GM12875 (cell line): Measurements from ENCODE around the gene PTBP1.
"Not testable (repeated sequence)": the region's sequence is repeated elsewhere in the genome, so short reads cannot be mapped to it uniquely, and the experiment has no call there.

Source experiments
- H3K4me3 ChIP-seq: one replicate; pipeline ENCODE4 v1.5.1; 2011; ENCODE audit warnings: low read depth, low read length, control low read depth
- CTCF ChIP-seq: IDR thresholded peaks from 2 replicates; pipeline ENCODE4 v1.5.1; 2011; ENCODE audit warnings: low read depth, mild to moderate bottlenecking, control low read depth, inconsistent platforms, low read length, moderate library complexity, borderline replicate concordance; ENCODE audit not compliant: insufficient read depth

Gene PTBP1

GRCh38 chr19:815775-816499 is 18.7 kb downstream of the PTBP1 start:
- no peak for TF ChIP-seq CTCF
- H3K4me3 ChIP-seq = no peak overlapping the region

GRCh38 chr19:816500-816857 is 19.2 kb downstream of the PTBP1 start:
- no peak for TF ChIP-seq CTCF
- no peak overlapping the region for H3K4me3 ChIP-seq

- H3K4me3 ChIP-seq = not testable (repeated sequence)
Observed at GRCh38 chr19:820212-820611, 23.0 kb downstream of the PTBP1 start.

- no peak overlapping the region for H3K4me3 ChIP-seq
- TF ChIP-seq CTCF = no peak
Observed at GRCh38 chr19:821231-821824, 24.1 kb downstream of the PTBP1 start.

GRCh38 chr19:821825-822503 is 24.7 kb downstream of the PTBP1 start, which contains the start of gene PLPPR3:
PLPPR3 (minus strand) TSS chr19:821955; CDS start chr19:821559, 396 bp downstream.
- H3K4me3 ChIP-seq = no peak within 1 kb of the TSS
- TF ChIP-seq CTCF = no peak

GRCh38 chr19:823565-824121 is 26.4 kb downstream of the PTBP1 start:
- TF ChIP-seq CTCF = no peak
- no peak overlapping the region for H3K4me3 ChIP-seq

- H3K4me3 ChIP-seq = no peak overlapping the region
- TF ChIP-seq CTCF = no peak
Observed at GRCh38 chr19:824885-825284, 27.6 kb downstream of the PTBP1 start.
